Neural crest cell (in vitro differentiated cells): Measurements from ENCODE around the gene ZFP57. TPM values are rescaled to one million over a fixed set of nuclear protein-coding genes. Genes with fewer than 3 reads are reported as not detected.

ENCODE experiments used
- DNase-seq: peaks from one replicate; pipeline ENCODE4 v3.0.0; 2021; ENCODE audit warnings: low read depth, mixed read lengths, low spot score
- H3K27ac Mint-ChIP-seq: one replicate; pipeline ENCODE4 v1.8.0; 2021; ENCODE audit warnings: mild to moderate bottlenecking, mixed read lengths; ENCODE audit not compliant: unreplicated experiment
- H3K27me3 Mint-ChIP-seq: 2 replicates; pipeline ENCODE4 v1.8.0; 2021; ENCODE audit warnings: low read depth, mild to moderate bottlenecking, mixed read lengths
- H3K36me3 Mint-ChIP-seq: 2 replicates; pipeline ENCODE4 v1.8.0; 2021; ENCODE audit warnings: low read depth, mild to moderate bottlenecking, mixed read lengths
- H3K4me1 Mint-ChIP-seq: 2 replicates; pipeline ENCODE4 v1.8.0; 2021; ENCODE audit warnings: mixed read lengths
- H3K4me3 Mint-ChIP-seq: one replicate; pipeline ENCODE4 v1.8.0; 2021; ENCODE audit warnings: mild to moderate bottlenecking, mixed read lengths
- H3K9me3 Mint-ChIP-seq: 2 replicates; pipeline ENCODE4 v1.8.0; 2021; ENCODE audit warnings: mixed read lengths
- CTCF ChIP-seq: fragments of 200-600 bp; sonication (generic); conservative IDR thresholded peaks from 2 replicates; pipeline ENCODE4 v1.5.0; 2021; ENCODE audit warnings: antibody characterized with exemption, mild to moderate bottlenecking
- long read RNA-seq: library from polyadenylated mRNA; unstranded; transcript quantifications from one replicate; pipeline ENCODE4 v2.0.0, GENCODE V29; 2020
- total RNA-seq: library from RNA; stranded (reverse); gene quantifications from 2 replicates; pipeline ENCODE4 v1.2.1, GENCODE V29; 2021

The ZFP57 gene
- not detected in 2 replicates for total RNA-seq
- long read RNA-seq = 0 reads

GRCh38 chr6:29680904-29681303, at the start of gene ZFP57:
Gene ZFP57, minus strand, starts transcription at chr6:29681152. Its CDS starts 4,149 bp downstream, at chr6:29677003.
- H3K9me3 Mint-ChIP-seq = no peaks in the 10 kb centered on the region
- DNase-seq = no peak
- H3K27ac Mint-ChIP-seq = no peak within 1 kb of the TSS
- H3K4me1 Mint-ChIP-seq = peaks cover 5% of the 10 kb centered on the region
- TF ChIP-seq CTCF = no peak
- peaks cover 14% of the 10 kb centered on the region for H3K27me3 Mint-ChIP-seq
- H3K4me3 Mint-ChIP-seq = no peak within 1 kb of the TSS
- H3K36me3 Mint-ChIP-seq = no peaks in the 10 kb centered on the region

- Mint-ChIP-seq H3K36me3 (no peaks in the 10 kb centered on the region), H3K4me1 (no peaks in the 10 kb centered on the region), H3K27ac (no peak overlapping the region), H3K27me3 (peaks cover 87% of the 10 kb centered on the region), H3K9me3 (no peaks in the 10 kb centered on the region), H3K4me3 (no peak overlapping the region)
- TF ChIP-seq CTCF = no peak
- no peak for DNase-seq
Measured at GRCh38 chr6:29730575-29731126, 49.7 kb upstream of the ZFP57 start.

GRCh38 chr6:29729774-29730328, 48.9 kb upstream of the ZFP57 start:
- H3K9me3 Mint-ChIP-seq = no peaks in the 10 kb centered on the region
- no peak overlapping the region for H3K27ac Mint-ChIP-seq
- no peaks in the 10 kb centered on the region for H3K36me3 Mint-ChIP-seq
- H3K27me3 Mint-ChIP-seq = peaks cover 90% of the 10 kb centered on the region
- H3K4me1 Mint-ChIP-seq = no peaks in the 10 kb centered on the region
- no peak for DNase-seq
- TF ChIP-seq CTCF = no peak
- no peak overlapping the region for H3K4me3 Mint-ChIP-seq

- no peaks in the 10 kb centered on the region for H3K9me3 Mint-ChIP-seq
- H3K4me1 Mint-ChIP-seq = no peaks in the 10 kb centered on the region
- H3K36me3 Mint-ChIP-seq = no peaks in the 10 kb centered on the region
- peaks cover 90% of the 10 kb centered on the region for H3K27me3 Mint-ChIP-seq
- H3K27ac Mint-ChIP-seq = no peak overlapping the region
- DNase-seq = no peak
- no peak overlapping the region for H3K4me3 Mint-ChIP-seq
- no peak for TF ChIP-seq CTCF
Measured at GRCh38 chr6:29728875-29729270, 47.9 kb upstream of the ZFP57 start.

- no peaks in the 10 kb centered on the region for H3K36me3 Mint-ChIP-seq
- DNase-seq = no peak
- H3K27me3 Mint-ChIP-seq = peaks cover 91% of the 10 kb centered on the region
- H3K4me3 Mint-ChIP-seq = no peak overlapping the region
- no peak overlapping the region for H3K27ac Mint-ChIP-seq
- no peaks in the 10 kb centered on the region for H3K4me1 Mint-ChIP-seq
- no peaks in the 10 kb centered on the region for H3K9me3 Mint-ChIP-seq
- no peak for TF ChIP-seq CTCF
Measured at GRCh38 chr6:29728173-29728874, 47.4 kb upstream of the ZFP57 start.
